NCI-H345 treated with DMSO at 0.1 percent for 48 hours (cell line): ENCODE data around the gene DMAP1.

ENCODE experiments used
- DNase-seq: peaks from one replicate; lab custom pipeline; 2025; ENCODE audit not compliant: unreplicated experiment; lab: John Stamatoyannopoulos, UW

The DMAP1 gene

GRCh38 chr1:44227211-44227610 is 13.9 kb downstream of the DMAP1 start:
- no peak for DNase-seq

DNA sequence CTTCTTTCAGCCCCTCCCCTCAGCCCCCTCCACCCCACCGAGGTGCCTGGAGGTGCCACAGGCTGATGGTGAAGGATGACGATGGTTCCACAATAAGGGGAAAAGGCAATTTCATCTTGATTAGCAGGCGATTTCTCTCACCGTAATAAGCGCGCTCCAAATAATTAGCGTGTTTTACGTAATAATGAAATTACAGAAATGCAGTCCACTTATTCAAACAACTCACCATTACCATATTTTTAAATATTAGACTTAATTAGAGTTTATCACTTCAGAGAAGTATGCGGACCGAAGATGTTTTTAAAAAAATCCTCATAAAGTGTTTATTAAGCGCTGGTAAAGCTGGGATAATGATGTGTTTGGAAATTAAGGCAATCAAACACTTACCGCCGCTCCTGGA is 14.9 kb downstream of the DMAP1 start:
- no peak for DNase-seq

GRCh38 chr1:44229435-44230167 is 16.3 kb downstream of the DMAP1 start:
- DNase-seq = no peak

GRCh38 chr1:44230796-44231195 is 17.5 kb downstream of the DMAP1 start:
- no peak for DNase-seq

GRCh38 chr1:44233593-44233992 is 20.3 kb downstream of the DMAP1 start:
- no peak for DNase-seq

DNA sequence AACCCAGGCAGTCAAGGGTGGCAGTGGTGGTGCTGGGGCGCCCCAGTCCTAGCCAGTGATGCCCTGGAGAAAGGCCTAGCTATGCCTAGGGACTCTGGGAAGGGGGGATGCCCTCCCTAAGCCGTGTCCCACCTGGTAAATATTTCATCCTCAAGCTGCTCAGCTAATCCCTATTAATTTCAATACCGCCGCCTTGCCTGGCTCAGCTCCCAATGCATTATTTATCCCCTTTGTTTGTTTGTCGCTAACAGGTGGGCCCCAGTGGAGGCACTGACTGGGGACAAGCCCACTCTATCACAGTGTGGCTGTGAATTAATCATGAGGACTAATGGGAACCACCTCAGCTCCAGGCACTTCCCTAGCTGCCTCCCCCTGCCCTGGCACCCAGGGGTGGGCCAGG is 22.5 kb downstream of the DMAP1 start:
- no peak for DNase-seq

GRCh38 chr1:44236490-44237272 is 23.4 kb downstream of the DMAP1 start:
- no peak for DNase-seq

- DNase-seq = no peak
These were observed 24.6 kb downstream of the DMAP1 start for GRCh38 chr1:44237721-44238457.

DNA sequence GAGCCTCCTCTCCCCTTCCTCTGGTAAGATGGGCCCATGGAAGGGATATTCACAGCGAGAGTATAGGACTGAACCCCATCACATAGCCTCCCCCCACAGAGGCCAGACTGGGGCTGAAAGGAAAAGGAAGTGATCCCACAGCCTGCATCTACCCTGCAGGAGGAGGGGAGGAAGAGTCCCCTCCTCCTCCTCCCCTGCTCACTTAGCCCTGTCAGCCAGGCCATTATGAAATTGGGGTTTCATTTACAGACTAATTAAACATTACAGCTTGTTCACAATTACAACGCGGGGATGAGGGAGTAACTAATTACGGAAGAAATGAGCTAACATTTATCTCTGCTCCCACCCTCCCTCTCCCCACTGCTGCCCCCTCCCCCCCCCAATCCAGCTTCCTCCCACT is 25.4 kb downstream of the DMAP1 start:
- no peak for DNase-seq

- DNase-seq = no peak
These were observed 26.2 kb downstream of the DMAP1 start for GRCh38 chr1:44239331-44239960.

DNA sequence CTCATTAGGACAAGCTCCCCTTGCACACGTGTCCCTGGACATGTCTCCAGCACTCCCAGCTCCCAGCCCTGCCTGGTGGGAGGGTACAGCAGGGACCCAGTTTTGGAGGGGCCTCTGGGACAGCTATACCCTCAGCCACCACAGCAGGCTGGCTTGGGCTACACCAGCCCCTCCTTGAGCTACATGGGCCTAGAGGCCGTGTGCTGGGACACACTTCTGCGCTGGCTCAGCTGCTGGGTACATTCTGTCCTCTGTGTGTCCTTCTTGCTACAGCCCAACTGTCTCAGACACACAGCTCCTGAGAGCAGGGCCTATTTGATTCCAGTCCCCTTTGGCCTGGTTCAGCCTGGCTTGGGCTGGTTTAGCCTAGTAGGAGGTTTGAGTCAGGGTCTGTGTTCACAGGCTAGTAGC is 26.7 kb downstream of the DMAP1 start:
- DNase-seq = no peak

GRCh38 chr1:44240802-44241671 is 27.8 kb downstream of the DMAP1 start:
- DNase-seq = no peak

DNA sequence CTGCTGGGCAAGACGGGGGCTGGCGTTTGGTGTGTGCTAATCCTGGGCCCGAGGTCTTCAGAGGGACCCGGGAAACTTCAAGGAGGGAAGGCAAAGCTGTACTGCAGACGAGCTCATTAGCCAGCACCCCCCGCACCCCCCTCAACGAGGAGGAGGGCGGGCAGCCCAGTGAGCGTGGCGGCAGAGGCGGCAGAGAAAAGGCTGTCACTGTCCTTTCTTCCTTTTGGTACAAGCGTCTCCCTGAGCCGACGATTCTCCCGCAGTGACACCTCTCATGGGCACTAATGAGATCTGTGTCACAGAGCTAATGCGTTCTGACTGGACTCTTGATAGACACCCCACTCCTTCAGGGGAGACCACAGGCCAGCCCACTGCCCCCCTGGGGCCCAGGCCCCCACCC is 29.5 kb downstream of the DMAP1 start:
- no peak for DNase-seq

- DNase-seq = no peak
These were observed 30.7 kb downstream of the DMAP1 start for GRCh38 chr1:44243782-44244495.

- no peak for DNase-seq
These were observed 31.7 kb downstream of the DMAP1 start for GRCh38 chr1:44244986-44245385.

- DNase-seq = no peak
These were observed 33.5 kb downstream of the DMAP1 start for GRCh38 chr1:44246806-44247205.

DNA sequence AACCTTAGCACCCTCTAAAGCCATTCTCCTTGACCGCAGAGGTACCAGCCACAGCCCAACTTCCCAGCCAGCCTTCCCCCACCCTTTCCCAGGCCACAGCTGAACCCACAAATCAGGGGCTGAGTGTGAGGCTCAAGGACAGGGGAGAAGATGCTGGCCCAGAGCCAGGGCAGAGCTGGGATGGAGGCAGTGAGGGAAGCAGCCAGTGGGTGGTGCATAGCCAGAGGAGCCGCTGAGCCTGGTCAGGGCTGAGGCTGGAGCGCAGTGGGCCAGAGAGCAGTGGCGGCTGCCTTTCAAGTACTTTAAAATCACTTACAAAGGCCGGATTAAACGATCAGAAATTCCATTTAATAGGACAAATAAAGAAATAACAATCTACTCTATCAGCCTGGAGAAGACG is 36.3 kb downstream of the DMAP1 start:
- no peak for DNase-seq

DNA sequence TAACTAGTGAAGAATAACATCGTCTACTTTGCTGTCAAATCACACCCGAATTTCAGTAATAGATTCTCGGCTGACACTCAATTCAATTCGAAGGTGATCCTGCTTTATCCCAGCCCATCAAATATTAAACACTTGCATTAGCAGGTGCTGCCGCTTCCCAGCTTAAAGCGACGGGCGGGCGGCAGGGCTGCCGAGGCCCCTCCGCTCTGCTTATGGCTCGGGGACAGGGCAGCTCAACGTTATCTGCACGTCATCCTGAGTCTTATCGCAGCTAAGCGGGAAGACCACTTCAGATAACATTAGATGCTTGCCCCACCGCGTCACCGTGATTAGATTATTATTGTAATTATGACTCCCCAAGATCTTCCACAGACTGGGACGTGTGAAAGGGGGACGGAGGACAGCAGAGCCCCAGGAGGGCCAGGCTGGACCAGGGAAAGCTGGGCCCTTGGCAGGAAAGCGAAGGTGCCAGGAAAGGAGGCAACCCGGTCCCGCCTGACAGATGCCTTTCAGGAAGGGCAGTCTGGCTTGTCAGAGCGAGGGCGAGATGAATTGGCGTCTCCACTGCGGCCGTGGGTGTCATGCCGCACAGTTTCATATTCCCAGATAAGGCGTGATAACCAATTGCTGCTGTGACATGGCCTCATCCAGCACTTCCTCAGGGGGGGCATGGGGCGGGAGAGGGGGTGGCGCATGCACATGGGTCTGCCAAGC is 37.0 kb downstream of the DMAP1 start:
- DNase-seq = no peak

- no peak for DNase-seq
These were observed 38.2 kb downstream of the DMAP1 start for GRCh38 chr1:44251486-44251885.
